Panc1 (cell line): Measurements from ENCODE around the gene LOX.

ENCODE experiments used
- CTCF ChIP-seq: fragments of 450-650 bp; IDR thresholded peaks from 2 replicates; pipeline ENCODE4 v1.5.1; 2017; ENCODE audit warnings: mild to moderate bottlenecking
- POLR2AphosphoS5 ChIP-seq: IDR thresholded peaks from 2 replicates; pipeline ENCODE4 v1.6.1; 2012; ENCODE audit warnings: mild to moderate bottlenecking, low read depth, low read length, moderate library complexity
- REST ChIP-seq, 2 experiments: IDR thresholded peaks; 2 replicates each; pipeline ENCODE4 v1.6.1; 2011 to 2012; ENCODE audit warnings: low read depth in 2 of 2, control low read depth in 1 of 2, low read length in 1 of 2, mild to moderate bottlenecking in 1 of 2, moderate library complexity in 1 of 2; ENCODE audit not compliant: insufficient read depth in 1 of 2

- TF ChIP-seq CTCF (no peak), REST (IDR thresholded peaks at IDR 0.05; ENCODE audit: insufficient read depth in 1 of 2, low read depth in 2 of 2, low read length in 1 of 2) (no peak), POLR2AphosphoS5 (no peak)
These were observed 29.0 kb upstream of the LOX start for GRCh38 chr5:122107016-122107415.
